HUDEP-2 (cell line): ENCODE measurements around the gene TMPRSS12.
"Not testable (repeated sequence)": the region's sequence is repeated elsewhere in the genome, so short reads cannot be mapped to it uniquely, and the experiment has no call there.

Experiments used
- DNase-seq, 76 experiments: peaks; one replicate each; lab custom pipeline; 2025; ENCODE audit not compliant: unreplicated experiment in 76 of 76; lab: John Stamatoyannopoulos, UW

TMPRSS12 gene

DNA sequence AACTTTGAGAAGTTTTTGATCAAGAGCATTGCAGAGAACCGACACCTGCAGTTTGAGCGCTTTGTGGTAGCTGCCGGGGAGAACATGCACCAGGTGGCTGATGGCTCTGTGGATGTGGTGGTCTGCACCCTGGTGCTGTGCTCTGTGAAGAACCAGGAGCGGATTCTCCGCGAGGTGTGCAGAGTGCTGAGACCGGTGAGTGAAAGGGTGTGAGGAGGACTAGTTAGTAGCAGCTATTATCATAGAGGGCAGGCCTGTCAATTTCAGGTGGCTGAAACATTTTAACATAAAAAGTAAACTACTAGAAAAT, 82.6 kb downstream of the TMPRSS12 start:
- peak in 8 of 76 experiments; percentile 7 to 52 (median 29) for DNase-seq

DNA sequence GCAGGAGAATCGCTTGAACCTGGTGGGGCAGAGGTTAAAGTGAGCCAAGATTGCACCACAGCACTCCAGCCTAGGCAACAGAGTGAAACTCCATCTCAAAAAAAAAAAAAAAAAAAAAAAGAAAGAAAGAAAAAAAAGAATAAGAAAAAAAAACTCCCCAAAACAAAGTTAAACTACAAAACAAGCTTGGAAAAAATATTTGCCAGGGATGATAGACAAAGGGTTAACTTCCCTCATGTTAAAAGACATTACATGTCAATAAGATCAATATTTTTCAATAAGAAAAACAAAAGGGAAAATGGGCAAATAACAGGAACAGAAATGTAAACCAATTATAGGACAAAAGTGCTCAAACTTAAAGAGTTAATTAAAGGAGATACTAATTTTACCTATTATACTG, 83.2 kb downstream of the TMPRSS12 start:
- peak in 1 of 76 experiments; percentile 18 for DNase-seq

DNA sequence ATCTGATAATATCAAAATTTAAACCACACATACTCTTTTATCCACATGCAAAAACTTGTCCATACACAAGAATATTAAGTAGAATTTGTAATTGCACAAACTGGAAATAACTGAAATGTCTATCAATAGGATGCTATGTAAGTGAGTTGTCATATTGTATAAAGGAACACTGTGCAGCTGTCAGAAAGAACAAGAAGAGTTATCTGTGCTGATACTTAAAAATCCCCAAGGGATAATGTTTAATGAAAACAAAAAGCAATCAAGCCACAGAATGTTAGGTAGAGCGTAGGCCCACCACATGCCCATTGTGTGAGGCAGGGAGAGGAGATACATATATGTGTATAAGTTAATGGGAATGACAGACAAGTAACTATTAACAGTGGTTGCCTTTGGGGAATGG, 83.7 kb downstream of the TMPRSS12 start:
- no peak for DNase-seq

DNA sequence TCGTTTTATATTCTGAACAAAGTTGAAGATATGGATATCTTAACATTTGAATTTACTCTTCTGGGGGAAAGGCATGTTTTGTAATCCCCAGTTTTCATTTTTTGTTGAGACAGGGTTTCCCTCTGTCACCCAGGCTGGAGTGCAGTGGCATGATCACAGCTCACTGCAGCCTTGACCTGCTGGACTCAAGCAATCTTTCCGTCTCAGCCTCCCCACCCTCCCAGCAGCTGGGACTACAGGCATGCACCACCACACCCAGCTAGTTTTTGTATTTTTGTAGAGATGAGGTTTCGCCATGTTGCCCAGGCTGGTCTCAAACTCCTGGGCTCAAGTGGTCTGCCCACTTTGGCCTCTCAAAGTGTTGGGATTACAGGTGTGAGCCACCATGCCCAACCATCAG, 84.2 kb downstream of the TMPRSS12 start:
- DNase-seq: peak in 47 of 76 experiments; percentile 5 to 62 (median 29)

DNA sequence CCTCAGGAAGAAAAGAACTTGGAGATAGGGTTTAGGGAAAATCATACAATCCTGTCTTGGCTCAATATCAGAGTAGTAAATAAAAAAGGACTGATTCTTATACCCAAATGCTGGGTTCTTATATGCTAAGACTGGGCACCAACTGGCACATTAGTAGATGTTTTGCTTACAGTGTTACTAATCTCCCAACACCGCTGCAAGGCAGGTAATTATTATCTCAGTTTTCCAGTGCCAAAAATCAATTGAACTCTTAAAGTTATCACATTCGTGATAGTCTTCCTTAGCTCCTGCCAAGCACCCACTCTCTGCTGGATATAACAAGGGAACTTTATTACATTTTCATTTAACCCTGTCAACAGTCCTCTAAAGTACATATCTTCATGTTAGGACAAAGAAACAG, 84.6 kb downstream of the TMPRSS12 start:
- DNase-seq: no peak

DNA sequence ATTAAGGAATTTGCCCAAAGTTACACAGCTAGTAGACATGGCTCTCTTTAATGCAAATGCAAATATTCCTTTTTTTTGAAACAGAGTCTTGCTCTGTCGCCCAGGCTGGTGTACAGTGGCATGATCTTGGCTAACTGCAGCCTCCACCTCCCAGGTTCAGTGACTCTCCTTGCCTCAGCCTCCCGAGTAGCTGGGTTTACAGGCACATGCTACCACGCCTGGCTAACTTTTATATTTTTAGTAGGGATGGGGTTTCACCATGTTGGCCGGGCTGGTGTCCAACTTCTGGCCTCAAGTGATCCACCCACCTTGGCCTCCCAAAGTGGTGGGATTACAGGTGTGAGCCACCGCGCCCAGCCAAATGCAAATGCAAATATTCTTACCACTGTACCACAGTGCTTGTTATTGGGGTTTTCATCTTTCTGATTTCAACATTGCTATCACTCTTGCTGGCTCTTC, 85.1 kb downstream of the TMPRSS12 start:
- no peak for DNase-seq

DNA sequence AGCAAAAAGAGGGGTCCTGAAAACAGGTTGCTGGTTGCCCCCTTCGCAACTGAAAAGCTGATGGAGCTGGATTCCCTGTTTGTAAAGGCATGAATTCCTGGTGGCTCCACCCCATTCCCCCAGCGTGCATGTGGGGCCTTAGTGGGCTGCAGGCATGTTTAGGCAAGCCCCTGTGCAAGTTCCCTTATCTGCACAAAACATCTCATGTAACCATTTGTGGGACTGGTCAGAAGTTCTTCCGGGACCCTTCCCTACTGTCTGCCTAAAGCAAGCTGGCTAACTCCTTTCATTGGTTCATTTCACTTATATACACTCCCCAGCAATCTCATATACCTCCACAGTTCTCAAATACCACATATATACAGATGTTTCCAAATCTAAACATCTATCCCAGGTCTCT, 85.7 kb downstream of the TMPRSS12 start:
- peak in 1 of 76 experiments; percentile 6 for DNase-seq

DNA sequence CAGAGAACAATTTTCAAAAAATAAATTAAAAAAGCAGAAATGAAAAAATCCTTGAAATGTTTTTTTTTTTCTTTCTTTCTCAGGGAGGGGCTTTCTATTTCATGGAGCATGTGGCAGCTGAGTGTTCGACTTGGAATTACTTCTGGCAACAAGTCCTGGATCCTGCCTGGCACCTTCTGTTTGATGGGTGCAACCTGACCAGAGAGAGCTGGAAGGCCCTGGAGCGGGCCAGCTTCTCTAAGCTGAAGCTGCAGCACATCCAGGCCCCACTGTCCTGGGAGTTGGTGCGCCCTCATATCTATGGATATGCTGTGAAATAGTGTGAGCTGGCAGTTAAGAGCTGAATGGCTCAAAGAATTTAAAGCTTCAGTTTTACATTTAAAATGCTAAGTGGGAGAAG, 87.1 kb downstream of the TMPRSS12 start:
- no peak for DNase-seq

DNA sequence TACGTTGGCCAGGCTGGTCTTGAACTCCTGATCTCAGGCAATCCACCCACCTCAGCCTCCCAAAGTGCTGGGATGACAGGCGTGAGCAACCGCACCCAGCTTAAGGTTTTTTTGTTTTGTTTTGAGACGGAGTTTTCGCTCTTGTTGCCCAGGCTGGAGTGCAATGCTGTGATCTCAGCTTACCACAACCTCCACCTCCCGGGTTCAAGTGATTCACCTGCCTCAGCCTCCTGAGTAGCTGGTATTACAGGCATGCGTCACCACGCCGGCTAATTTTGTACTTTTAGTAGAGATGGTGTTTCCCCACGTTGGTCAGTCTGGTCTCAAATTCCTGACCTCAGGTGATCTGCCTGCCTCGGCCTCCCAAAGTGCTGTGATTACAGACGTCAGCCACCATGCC, 87.8 kb downstream of the TMPRSS12 start:
- DNase-seq: not testable (repeated sequence)

DNA sequence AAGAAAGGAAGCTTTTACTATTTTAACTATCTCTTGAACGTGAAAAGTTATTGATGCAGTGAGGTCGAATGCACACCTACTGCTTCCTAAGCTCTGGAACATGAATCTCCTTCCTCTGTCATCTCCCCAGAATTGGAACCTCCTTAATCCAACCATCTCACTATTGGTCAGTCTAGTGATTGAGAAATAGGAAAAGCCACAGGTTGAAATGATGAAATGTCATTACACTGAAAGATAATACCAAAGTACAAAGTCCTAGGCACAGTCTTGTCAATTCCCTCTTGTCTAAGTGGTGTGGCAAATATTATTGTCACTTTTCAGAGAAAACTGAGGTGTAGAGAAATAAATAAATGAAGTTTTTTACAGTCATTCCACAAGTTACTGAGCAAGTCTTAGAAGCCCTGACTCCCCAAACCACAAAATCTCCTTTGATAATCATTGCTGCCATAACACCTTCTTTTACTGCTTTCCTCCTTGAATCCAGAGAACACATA, 90.1 kb downstream of the TMPRSS12 start:
- DNase-seq: no peak

DNA sequence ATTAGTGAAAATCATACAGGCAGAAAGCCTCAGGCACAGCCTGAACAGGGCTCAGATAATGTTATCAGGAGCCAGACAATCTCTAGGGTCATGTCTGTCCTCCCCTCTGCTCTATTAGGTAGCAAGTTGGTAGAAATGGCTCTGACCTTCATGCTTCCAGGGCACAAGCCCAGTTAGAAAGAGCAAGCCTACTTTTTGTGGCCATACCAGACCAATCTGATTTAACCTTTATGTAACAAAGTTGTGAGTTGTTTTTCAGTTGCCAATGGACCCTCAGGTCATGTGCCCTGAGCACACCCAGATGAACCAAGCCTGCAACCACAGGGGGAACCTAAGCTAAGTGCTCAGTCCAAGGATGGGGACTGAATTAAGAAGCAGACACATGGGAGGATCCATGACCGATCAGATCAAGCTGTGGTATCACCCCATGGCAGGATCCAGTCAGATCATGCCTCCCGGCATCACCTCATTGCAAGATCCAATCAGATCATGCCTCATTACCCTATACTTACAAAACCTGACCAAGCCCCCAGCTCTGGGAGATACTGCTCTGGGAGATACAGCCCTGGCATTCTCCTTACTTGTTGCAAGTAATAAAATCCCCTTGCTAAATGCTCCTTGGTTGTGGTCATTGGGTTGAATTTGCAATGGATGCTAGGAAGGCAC, 90.9 kb downstream of the TMPRSS12 start:
- DNase-seq: peak in 71 of 76 experiments; percentile 8 to 85 (median 54)

DNA sequence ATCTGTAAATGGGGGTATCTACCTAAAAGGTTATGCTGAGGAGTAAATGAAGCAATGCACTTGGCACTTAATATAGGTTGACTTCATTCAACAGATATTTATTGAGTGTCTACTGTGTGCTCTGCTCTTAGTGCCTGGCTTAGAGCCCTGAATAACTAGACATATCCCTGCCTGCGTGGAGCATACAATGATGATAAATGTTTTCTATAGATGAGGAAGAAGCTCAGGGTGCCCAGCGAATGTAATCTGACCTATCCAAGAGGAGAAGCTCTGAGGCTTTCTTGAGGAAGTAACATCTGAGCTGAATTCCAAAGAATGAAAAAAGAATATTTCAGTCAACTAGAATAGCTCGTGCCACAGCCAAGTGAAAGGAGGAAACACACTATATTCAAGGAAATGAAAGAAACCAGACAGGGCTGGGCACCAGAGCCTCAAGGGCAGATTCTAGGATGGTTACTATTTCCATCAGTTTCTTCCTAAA, 91.7 kb downstream of the TMPRSS12 start:
- no peak for DNase-seq

DNA sequence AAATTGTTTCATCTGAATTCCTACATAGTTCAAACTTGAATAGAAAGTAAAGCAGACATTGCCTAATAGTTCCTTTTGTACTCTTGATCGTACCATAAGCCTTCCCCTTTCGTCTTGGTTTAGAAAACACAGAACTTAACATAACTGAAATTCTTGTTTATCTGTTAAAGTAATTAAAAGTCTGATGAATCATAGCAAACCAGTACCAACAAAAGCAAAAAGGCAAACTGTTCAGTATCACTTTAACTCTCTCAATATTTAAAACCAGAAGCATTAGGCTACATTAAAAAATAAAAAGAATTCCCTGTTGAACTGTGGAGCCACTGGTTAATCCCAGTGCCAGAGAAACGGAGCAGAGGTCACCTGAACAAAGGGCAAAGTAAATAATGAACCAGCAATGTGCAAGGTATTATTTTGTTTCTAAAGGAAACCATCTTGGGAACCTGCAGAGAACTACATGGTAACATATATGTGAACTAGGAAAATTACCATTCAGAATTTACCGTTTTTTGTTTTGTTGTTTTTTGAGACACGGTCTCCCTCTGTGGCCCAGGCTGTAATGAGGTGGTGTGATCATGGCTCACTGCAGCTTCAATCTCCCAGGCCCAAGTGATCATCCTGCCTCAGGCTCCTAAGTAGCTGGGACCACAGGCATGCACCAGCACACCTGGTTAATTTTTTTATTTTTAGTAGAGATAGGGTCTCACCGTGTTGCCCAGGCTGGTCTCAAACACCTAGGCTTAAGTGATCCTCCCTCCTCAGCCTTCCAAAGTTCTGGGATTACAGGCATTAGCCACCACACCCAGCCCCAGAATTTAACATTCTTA, 92.5 kb downstream of the TMPRSS12 start:
- DNase-seq: no peak

DNA sequence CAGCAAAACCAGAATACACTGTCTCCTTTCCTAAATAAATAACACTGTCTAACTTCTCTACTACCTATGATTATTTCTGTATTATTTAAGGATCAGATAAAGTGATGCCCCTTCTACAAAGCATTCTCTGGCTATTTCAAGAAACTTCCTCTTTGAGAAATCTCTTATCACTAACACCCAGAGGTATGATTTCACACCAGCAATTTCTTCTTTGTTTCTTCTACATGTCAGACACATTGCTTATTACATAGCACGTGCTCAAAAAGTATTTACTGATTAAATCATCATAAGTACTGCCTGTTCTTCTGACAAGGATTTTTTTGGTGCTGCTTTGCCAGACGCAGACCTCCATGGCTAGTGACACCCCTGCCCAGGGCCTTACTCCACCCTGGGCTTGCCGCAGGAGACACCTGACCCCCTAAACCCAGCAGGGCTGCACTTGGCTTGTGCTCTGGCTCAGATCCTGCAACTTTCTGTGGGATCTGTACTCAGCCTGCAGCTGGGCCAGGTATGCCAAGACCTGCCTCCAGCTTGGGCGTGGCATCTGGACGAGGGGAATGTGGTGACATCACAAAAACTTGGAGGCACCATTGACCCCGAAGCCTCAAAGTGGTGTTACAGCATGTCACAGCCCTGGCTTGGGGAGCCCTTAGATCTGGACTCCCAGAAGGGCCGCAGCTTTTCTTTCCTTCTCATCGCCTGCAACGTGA, 94.2 kb downstream of the TMPRSS12 start:
- peak in 48 of 76 experiments; percentile 7 to 85 (median 34) for DNase-seq
